ENCODE results near the gene SPRYD3.

- TF ChIP-seq POLR2A (IDR thresholded peaks at IDR 0.05) (no peak), POLR2AphosphoS5 (IDR thresholded peaks at IDR 0.05) (no peak), EP300 (IDR thresholded peaks at IDR 0.05; ENCODE audit: low read depth) (no peak)
- TF ChIP-seq, protein P1, sequence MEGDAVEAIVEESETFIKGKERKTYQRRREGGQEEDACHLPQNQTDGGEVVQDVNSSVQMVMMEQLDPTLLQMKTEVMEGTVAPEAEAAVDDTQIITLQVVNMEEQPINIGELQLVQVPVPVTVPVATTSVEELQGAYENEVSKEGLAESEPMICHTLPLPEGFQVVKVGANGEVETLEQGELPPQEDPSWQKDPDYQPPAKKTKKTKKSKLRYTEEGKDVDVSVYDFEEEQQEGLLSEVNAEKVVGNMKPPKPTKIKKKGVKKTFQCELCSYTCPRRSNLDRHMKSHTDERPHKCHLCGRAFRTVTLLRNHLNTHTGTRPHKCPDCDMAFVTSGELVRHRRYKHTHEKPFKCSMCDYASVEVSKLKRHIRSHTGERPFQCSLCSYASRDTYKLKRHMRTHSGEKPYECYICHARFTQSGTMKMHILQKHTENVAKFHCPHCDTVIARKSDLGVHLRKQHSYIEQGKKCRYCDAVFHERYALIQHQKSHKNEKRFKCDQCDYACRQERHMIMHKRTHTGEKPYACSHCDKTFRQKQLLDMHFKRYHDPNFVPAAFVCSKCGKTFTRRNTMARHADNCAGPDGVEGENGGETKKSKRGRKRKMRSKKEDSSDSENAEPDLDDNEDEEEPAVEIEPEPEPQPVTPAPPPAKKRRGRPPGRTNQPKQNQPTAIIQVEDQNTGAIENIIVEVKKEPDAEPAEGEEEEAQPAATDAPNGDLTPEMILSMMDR (IDR thresholded peaks at IDR 0.05) = no peak
Measured at GRCh38 chr12:53058674-53059433, 20.3 kb downstream of the SPRYD3 start.

All from transverse colon (tissue), 4 donors.